Esophagus squamous epithelium (tissue), 4 donors: ENCODE results near the gene CNTN4.

Source experiments
- POLR2A ChIP-seq, 4 donors: fragments of 450-650 bp; IDR thresholded peaks; one replicate each; pipeline ENCODE4 v1.6.1; 2017; ENCODE audit warnings: antibody characterized with exemption in 4 of 4, mild to moderate bottlenecking in 4 of 4, moderate library complexity in 3 of 4
- TF ChIP-seq, protein P1 (sequence below), 6 experiments: fragments of 450-650 bp in 4 of 6; fragments of 200-600 bp in 2 of 6; sonication (generic) in 2 of 6; IDR thresholded peaks; one replicate each; pipeline ENCODE4 v1.5.1; 2016 to 2019; ENCODE audit warnings: antibody characterized with exemption in 6 of 6, mild to moderate bottlenecking in 4 of 6, moderate library complexity in 4 of 6

DNA sequence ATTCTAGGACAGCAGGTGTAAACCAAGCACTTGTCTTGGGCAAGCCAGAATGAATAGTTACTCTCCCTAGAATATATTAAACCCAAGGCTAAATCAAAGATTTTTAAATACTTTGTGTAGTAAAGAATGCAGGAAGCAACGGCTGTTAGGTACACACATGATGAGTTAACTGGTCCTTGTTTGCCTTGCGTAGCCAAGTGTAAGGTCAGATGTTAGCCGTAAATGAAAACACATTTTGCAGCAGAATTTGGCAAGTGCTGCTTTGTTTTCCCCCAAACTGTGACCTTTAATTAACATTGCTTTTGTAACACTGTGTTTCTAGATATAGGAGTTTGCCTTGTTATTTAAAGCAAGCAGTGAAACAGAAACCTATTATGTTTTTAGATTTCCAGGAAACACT is 642.9 kb downstream of the CNTN4 start:
- TF ChIP-seq POLR2A (IDR thresholded peaks at IDR 0.05) = no peak
- TF ChIP-seq, protein P1, sequence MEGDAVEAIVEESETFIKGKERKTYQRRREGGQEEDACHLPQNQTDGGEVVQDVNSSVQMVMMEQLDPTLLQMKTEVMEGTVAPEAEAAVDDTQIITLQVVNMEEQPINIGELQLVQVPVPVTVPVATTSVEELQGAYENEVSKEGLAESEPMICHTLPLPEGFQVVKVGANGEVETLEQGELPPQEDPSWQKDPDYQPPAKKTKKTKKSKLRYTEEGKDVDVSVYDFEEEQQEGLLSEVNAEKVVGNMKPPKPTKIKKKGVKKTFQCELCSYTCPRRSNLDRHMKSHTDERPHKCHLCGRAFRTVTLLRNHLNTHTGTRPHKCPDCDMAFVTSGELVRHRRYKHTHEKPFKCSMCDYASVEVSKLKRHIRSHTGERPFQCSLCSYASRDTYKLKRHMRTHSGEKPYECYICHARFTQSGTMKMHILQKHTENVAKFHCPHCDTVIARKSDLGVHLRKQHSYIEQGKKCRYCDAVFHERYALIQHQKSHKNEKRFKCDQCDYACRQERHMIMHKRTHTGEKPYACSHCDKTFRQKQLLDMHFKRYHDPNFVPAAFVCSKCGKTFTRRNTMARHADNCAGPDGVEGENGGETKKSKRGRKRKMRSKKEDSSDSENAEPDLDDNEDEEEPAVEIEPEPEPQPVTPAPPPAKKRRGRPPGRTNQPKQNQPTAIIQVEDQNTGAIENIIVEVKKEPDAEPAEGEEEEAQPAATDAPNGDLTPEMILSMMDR (IDR thresholded peaks at IDR 0.05) = no peak
